UCSD-AML1 (cell line): ENCODE data around the gene SCUBE3.

Experiments
- DNase-seq: peaks from one replicate; lab custom pipeline; 2025; ENCODE audit not compliant: unreplicated experiment; lab: John Stamatoyannopoulos, UW

SCUBE3 gene

GRCh38 chr6:35181308-35181932 is 32.3 kb upstream of the SCUBE3 start:
- DNase-seq = no peak

GRCh38 chr6:35181933-35182612 is 31.7 kb upstream of the SCUBE3 start:
- no peak for DNase-seq

GRCh38 chr6:35183281-35183680 is 30.5 kb upstream of the SCUBE3 start:
- no peak for DNase-seq

- no peak for DNase-seq
Measured at GRCh38 chr6:35183935-35184334, 29.8 kb upstream of the SCUBE3 start.

GRCh38 chr6:35184580-35185301 is 29.0 kb upstream of the SCUBE3 start:
- DNase-seq = no peak

- DNase-seq = peak; percentile 56
Measured at GRCh38 chr6:35185302-35185681, 28.5 kb upstream of the SCUBE3 start.

GRCh38 chr6:35185971-35186370 is 27.8 kb upstream of the SCUBE3 start:
- DNase-seq = no peak

GRCh38 chr6:35186571-35186970 is 27.2 kb upstream of the SCUBE3 start:
- no peak for DNase-seq

- DNase-seq = no peak
Measured at GRCh38 chr6:35188886-35189285, 24.9 kb upstream of the SCUBE3 start.

- no peak for DNase-seq
Measured at GRCh38 chr6:35190306-35190705, 23.4 kb upstream of the SCUBE3 start.

GRCh38 chr6:35191889-35192288 is 21.9 kb upstream of the SCUBE3 start:
- DNase-seq = no peak

GRCh38 chr6:35192301-35192860 is 21.4 kb upstream of the SCUBE3 start:
- DNase-seq = no peak

GRCh38 chr6:35194390-35194789 is 19.4 kb upstream of the SCUBE3 start:
- no peak for DNase-seq

- no peak for DNase-seq
Measured at GRCh38 chr6:35195120-35195780, 18.5 kb upstream of the SCUBE3 start.

GRCh38 chr6:35197196-35197595 is 16.6 kb upstream of the SCUBE3 start:
- DNase-seq = no peak

- DNase-seq = no peak
Measured at GRCh38 chr6:35199866-35200265, 13.9 kb upstream of the SCUBE3 start.

GRCh38 chr6:35202066-35202546 is 11.7 kb upstream of the SCUBE3 start:
- no peak for DNase-seq

- DNase-seq = no peak
Measured at GRCh38 chr6:35203152-35203670, 10.5 kb upstream of the SCUBE3 start.

- no peak for DNase-seq
Measured at GRCh38 chr6:35203680-35204079, 10.1 kb upstream of the SCUBE3 start.

- DNase-seq = no peak
Measured at GRCh38 chr6:35206346-35206745, 7.4 kb upstream of the SCUBE3 start.

GRCh38 chr6:35208419-35208818 is 5.3 kb upstream of the SCUBE3 start:
- DNase-seq = no peak
